Testis (tissue), 2 donors: Measurements from ENCODE around the gene PDLIM7.

Experiments
- POLR2A ChIP-seq: fragments of 450-650 bp; IDR thresholded peaks from one replicate; pipeline ENCODE4 v1.6.1; 2017; ENCODE audit warnings: antibody characterized with exemption, mild to moderate bottlenecking, moderate library complexity
- TF ChIP-seq, protein P1 (sequence below), 3 experiments: fragments of 450-650 bp in 2 of 3; fragments of 200-600 bp in 1 of 3; sonication (generic) in 1 of 3; IDR thresholded peaks; one replicate each; pipeline ENCODE4 v1.5.1; 2016 to 2019; ENCODE audit warnings: antibody characterized with exemption in 3 of 3, mild to moderate bottlenecking in 2 of 3, moderate library complexity in 1 of 3

DNA sequence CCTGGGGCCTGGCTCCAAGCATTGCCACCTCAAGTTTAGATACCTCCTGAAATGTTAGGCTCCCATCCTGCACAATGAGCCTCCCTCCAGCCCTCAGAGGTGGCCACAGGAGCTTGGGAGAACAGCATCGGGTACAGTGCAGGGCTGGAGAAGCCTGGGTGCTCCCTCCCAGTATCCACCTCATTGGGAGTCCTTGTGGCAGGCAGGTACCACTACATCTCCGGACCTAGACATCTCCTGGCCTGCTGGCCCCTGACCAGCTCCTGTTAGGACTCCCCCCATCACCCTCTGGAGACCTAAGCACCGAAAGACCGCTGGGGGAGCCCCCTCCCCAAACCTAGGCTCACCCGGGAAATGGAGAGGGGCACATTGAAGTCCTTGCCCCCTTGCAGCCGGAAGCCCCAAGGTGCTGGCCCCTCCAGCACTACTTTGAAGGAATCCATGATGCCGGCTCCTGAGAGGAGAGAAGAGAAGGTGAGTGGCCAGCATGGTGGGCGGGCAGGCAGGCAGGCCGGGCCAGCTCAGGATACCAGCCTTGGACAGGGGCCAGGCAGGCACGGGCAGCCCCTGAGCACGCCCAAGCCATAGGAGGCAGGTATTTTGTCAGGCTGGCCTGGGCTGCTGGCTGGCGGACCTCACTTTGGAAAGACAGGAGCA is 1.2 kb downstream of the PDLIM7 start:
- TF ChIP-seq, protein P1, sequence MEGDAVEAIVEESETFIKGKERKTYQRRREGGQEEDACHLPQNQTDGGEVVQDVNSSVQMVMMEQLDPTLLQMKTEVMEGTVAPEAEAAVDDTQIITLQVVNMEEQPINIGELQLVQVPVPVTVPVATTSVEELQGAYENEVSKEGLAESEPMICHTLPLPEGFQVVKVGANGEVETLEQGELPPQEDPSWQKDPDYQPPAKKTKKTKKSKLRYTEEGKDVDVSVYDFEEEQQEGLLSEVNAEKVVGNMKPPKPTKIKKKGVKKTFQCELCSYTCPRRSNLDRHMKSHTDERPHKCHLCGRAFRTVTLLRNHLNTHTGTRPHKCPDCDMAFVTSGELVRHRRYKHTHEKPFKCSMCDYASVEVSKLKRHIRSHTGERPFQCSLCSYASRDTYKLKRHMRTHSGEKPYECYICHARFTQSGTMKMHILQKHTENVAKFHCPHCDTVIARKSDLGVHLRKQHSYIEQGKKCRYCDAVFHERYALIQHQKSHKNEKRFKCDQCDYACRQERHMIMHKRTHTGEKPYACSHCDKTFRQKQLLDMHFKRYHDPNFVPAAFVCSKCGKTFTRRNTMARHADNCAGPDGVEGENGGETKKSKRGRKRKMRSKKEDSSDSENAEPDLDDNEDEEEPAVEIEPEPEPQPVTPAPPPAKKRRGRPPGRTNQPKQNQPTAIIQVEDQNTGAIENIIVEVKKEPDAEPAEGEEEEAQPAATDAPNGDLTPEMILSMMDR (IDR thresholded peaks at IDR 0.05): peak in 1 of 3 experiments; percentile 14
- no peak for TF ChIP-seq POLR2A
